Stimulated activated memory B cell treated with anti-CD40 and anti-IgM and Interleukin-4, amounts not matched to agents 10 μg/mL and 1 μg/mL and 100 μg/mL, for 72 hours (primary cell): Measurements from ENCODE around the gene MAP1LC3B.
"Not testable (repeated sequence)": the region's sequence is repeated elsewhere in the genome, so short reads cannot be mapped to it uniquely, and the experiment has no call there.

ENCODE experiments used
- ATAC-seq: fragments of 150-1000 bp; cut with Tn5 transposase; 2 replicates; pipeline ENCODE4 v1.10.0; 2021
- H3K27ac Mint-ChIP-seq: one replicate; pipeline ENCODE4 v1.8.0; 2022; ENCODE audit warnings: mild to moderate bottlenecking, mixed read lengths
- H3K27me3 Mint-ChIP-seq: one replicate; pipeline ENCODE4 v1.8.0; 2022; ENCODE audit warnings: mixed read lengths
- H3K36me3 Mint-ChIP-seq: one replicate; pipeline ENCODE4 v1.8.0; 2022; ENCODE audit warnings: mixed read lengths
- H3K4me1 Mint-ChIP-seq: one replicate; pipeline ENCODE4 v1.8.0; 2022; ENCODE audit warnings: mixed read lengths
- H3K4me3 Mint-ChIP-seq: one replicate; pipeline ENCODE4 v1.8.0; 2022; ENCODE audit warnings: mild to moderate bottlenecking, moderate library complexity, mixed read lengths
- H3K9me3 Mint-ChIP-seq: one replicate; pipeline ENCODE4 v1.8.0; 2022; ENCODE audit warnings: mixed read lengths

The MAP1LC3B gene

GRCh38 chr16:87368029-87368770 is 23.9 kb upstream of the MAP1LC3B start:
- Mint-ChIP-seq H3K4me3 (peak overlapping the region; percentile 72), H3K36me3 (peaks cover 22% of the 10 kb centered on the region), H3K9me3 (no peaks in the 10 kb centered on the region), H3K4me1 (peaks cover 51% of the 10 kb centered on the region), H3K27me3 (no peaks in the 10 kb centered on the region), H3K27ac (peak overlapping the region; percentile 74)
- peak; percentile 67 for ATAC-seq

- Mint-ChIP-seq H3K36me3 (peaks cover 28% of the 10 kb centered on the region), H3K27ac (peak overlapping the region; percentile 74), H3K4me3 (no peak overlapping the region), H3K9me3 (no peaks in the 10 kb centered on the region), H3K27me3 (no peaks in the 10 kb centered on the region), H3K4me1 (peaks cover 51% of the 10 kb centered on the region)
- ATAC-seq = no peak
Observed at GRCh38 chr16:87369117-87369765, 22.9 kb upstream of the MAP1LC3B start.

GRCh38 chr16:87369796-87370719 is 22.1 kb upstream of the MAP1LC3B start:
- Mint-ChIP-seq H3K9me3 (no peaks in the 10 kb centered on the region), H3K4me3 (no peak overlapping the region), H3K36me3 (peaks cover 24% of the 10 kb centered on the region), H3K27me3 (no peaks in the 10 kb centered on the region), H3K27ac (no peak overlapping the region), H3K4me1 (peaks cover 51% of the 10 kb centered on the region)
- ATAC-seq = no peak

- no peak for ATAC-seq
- Mint-ChIP-seq H3K27ac (no peak overlapping the region), H3K4me3 (no peak overlapping the region), H3K9me3 (no peaks in the 10 kb centered on the region), H3K27me3 (no peaks in the 10 kb centered on the region), H3K36me3 (peaks cover 16% of the 10 kb centered on the region), H3K4me1 (peaks cover 54% of the 10 kb centered on the region)
Observed at GRCh38 chr16:87371261-87371866, 20.8 kb upstream of the MAP1LC3B start.

- no peak for ATAC-seq
- Mint-ChIP-seq H3K4me1 (peaks cover 56% of the 10 kb centered on the region), H3K4me3 (no peak overlapping the region), H3K9me3 (no peaks in the 10 kb centered on the region), H3K36me3 (peaks cover 10% of the 10 kb centered on the region), H3K27ac (no peak overlapping the region), H3K27me3 (no peaks in the 10 kb centered on the region)
Observed at GRCh38 chr16:87372305-87372704, 19.8 kb upstream of the MAP1LC3B start.

GRCh38 chr16:87374313-87374712 is 17.8 kb upstream of the MAP1LC3B start:
- H3K4me1 Mint-ChIP-seq = peaks cover 41% of the 10 kb centered on the region
- H3K27ac Mint-ChIP-seq = no peak overlapping the region
- no peak overlapping the region for H3K4me3 Mint-ChIP-seq
- H3K36me3 Mint-ChIP-seq = peaks cover 14% of the 10 kb centered on the region
- no peaks in the 10 kb centered on the region for H3K9me3 Mint-ChIP-seq
- no peaks in the 10 kb centered on the region for H3K27me3 Mint-ChIP-seq
- ATAC-seq = no peak

- no peak overlapping the region for H3K27ac Mint-ChIP-seq
- ATAC-seq = no peak
- no peaks in the 10 kb centered on the region for H3K27me3 Mint-ChIP-seq
- H3K4me3 Mint-ChIP-seq = no peak overlapping the region
- peaks cover 14% of the 10 kb centered on the region for H3K36me3 Mint-ChIP-seq
- peaks cover 37% of the 10 kb centered on the region for H3K4me1 Mint-ChIP-seq
- H3K9me3 Mint-ChIP-seq = no peaks in the 10 kb centered on the region
Observed at GRCh38 chr16:87375426-87376135, 16.6 kb upstream of the MAP1LC3B start.

GRCh38 chr16:87376660-87377059 is 15.5 kb upstream of the MAP1LC3B start:
- no peak for ATAC-seq
- H3K4me1 Mint-ChIP-seq = peaks cover 39% of the 10 kb centered on the region
- H3K36me3 Mint-ChIP-seq = peaks cover 14% of the 10 kb centered on the region
- no peak overlapping the region for H3K4me3 Mint-ChIP-seq
- no peaks in the 10 kb centered on the region for H3K9me3 Mint-ChIP-seq
- H3K27ac Mint-ChIP-seq = no peak overlapping the region
- no peaks in the 10 kb centered on the region for H3K27me3 Mint-ChIP-seq

- not testable (repeated sequence) for ATAC-seq, H3K36me3 Mint-ChIP-seq, H3K27me3 Mint-ChIP-seq, H3K4me3 Mint-ChIP-seq, H3K9me3 Mint-ChIP-seq, H3K27ac Mint-ChIP-seq
- H3K4me1 Mint-ChIP-seq = peaks cover 60% of the 10 kb centered on the region
Observed at GRCh38 chr16:87379312-87379752, 12.8 kb upstream of the MAP1LC3B start.

GRCh38 chr16:87380403-87380802 is 11.7 kb upstream of the MAP1LC3B start:
- H3K4me1 Mint-ChIP-seq = peaks cover 71% of the 10 kb centered on the region
- peaks cover 8% of the 10 kb centered on the region for H3K36me3 Mint-ChIP-seq
- no peaks in the 10 kb centered on the region for H3K27me3 Mint-ChIP-seq
- H3K9me3 Mint-ChIP-seq = no peaks in the 10 kb centered on the region
- peak overlapping the region; percentile 99 for H3K27ac Mint-ChIP-seq
- H3K4me3 Mint-ChIP-seq = no peak overlapping the region
- no peak for ATAC-seq

- Mint-ChIP-seq H3K36me3 (peaks cover 8% of the 10 kb centered on the region), H3K27ac (peak overlapping the region; percentile 99), H3K4me3 (peak overlapping the region; percentile 48), H3K27me3 (no peaks in the 10 kb centered on the region), H3K9me3 (no peaks in the 10 kb centered on the region), H3K4me1 (peaks cover 71% of the 10 kb centered on the region)
- ATAC-seq = no peak
Observed at GRCh38 chr16:87380881-87381280, 11.3 kb upstream of the MAP1LC3B start.

- peak overlapping the region; percentile 96 for H3K4me3 Mint-ChIP-seq
- H3K36me3 Mint-ChIP-seq = peaks cover 8% of the 10 kb centered on the region
- H3K9me3 Mint-ChIP-seq = peaks cover 2% of the 10 kb centered on the region
- H3K27ac Mint-ChIP-seq = peak overlapping the region; percentile 99
- ATAC-seq = no peak
- no peaks in the 10 kb centered on the region for H3K27me3 Mint-ChIP-seq
- H3K4me1 Mint-ChIP-seq = peaks cover 69% of the 10 kb centered on the region
Observed at GRCh38 chr16:87382023-87382785, 9.9 kb upstream of the MAP1LC3B start.

- peaks cover 2% of the 10 kb centered on the region for H3K9me3 Mint-ChIP-seq
- H3K4me1 Mint-ChIP-seq = peaks cover 83% of the 10 kb centered on the region
- H3K27me3 Mint-ChIP-seq = no peaks in the 10 kb centered on the region
Observed at GRCh38 chr16:87383505-87384161, 8.5 kb upstream of the MAP1LC3B start, which contains the start of gene FBXO31. Gene FBXO31, minus strand, starts transcription at chr16:87383776. Its CDS starts 32 bp downstream, at chr16:87383744.

More at GRCh38 chr16:87383505-87384161, 8.5 kb upstream of the MAP1LC3B start, which contains the start of gene FBXO31:
- Mint-ChIP-seq H3K27ac (peak within 1 kb of the TSS; percentile 99), H3K4me3 (peak within 1 kb of the TSS; percentile 96), H3K36me3 (no peaks in the 10 kb centered on the region)
- peak; percentile 85 for ATAC-seq
